ENCODE measurements around the gene ZFYVE26. TPM values are rescaled to one million over a fixed set of nuclear protein-coding genes. Genes with fewer than 3 reads are reported as not detected.

The ZFYVE26 gene
- total RNA-seq, 4 donors from 2014 or later = 23.9 to 31.7 (median 28.8) TPM

DNA sequence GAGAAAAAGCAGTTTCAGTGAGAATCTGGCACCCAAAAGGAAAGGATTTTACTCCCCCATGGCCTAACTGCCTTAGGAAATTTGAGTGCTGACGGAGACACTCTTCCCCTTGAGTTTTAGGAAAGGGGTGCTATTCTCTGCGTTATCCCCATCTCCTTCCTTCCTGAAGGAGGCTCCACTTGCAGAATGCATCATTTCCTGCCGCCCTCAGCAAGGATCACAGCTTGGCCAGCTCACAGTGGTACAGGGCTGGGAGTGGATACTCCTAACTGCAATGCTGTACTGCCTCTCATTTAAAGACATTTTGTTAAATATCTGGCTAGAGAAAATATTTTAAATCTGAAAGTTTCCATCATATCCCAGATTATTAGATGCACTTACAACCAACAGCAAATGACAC, 81.7 kb downstream of the ZFYVE26 start:
- DNase-seq = no peak
- peaks cover 0 to 33% (median 19%) of the 10 kb centered on the region in 4 donors for H3K4me1 ChIP-seq
- H3K4me3 ChIP-seq = no peak overlapping the region
- H3K36me3 ChIP-seq = no peaks in the 10 kb centered on the region
- H3K27ac ChIP-seq = no peak overlapping the region
- no peak for TF ChIP-seq CTCF (IDR thresholded peaks at IDR 0.05)
- no peak for TF ChIP-seq POLR2AphosphoS5 (IDR thresholded peaks at IDR 0.05)
- no peak for TF ChIP-seq EP300 (IDR thresholded peaks at IDR 0.05; ENCODE audit: low read depth)
- no peak for TF ChIP-seq POLR2A (IDR thresholded peaks at IDR 0.05)
- in situ Hi-C loops (cut with MboI; ENCODE audit: low pct_ligation_motif_present in 1 of 4, low pct_unique_long_range_greater_than_20kb in 1 of 4, low sequenced_read_pairs in 3 of 4) = no loop called here
- no peaks in the 10 kb centered on the region for H3K27me3 ChIP-seq
- WGBS, 2 donors (ENCODE audit: low coverage in 1 of 2) = 68% methylated on average over 3 of the region's 3 CpGs; no CpG with 5 or more reads in 1 of the 2 donors
- intact Hi-C loops (cut with DNase I; ENCODE audit: low total_unique reads) = no loop called here
- H3K9me3 ChIP-seq = no peaks in the 10 kb centered on the region

DNA sequence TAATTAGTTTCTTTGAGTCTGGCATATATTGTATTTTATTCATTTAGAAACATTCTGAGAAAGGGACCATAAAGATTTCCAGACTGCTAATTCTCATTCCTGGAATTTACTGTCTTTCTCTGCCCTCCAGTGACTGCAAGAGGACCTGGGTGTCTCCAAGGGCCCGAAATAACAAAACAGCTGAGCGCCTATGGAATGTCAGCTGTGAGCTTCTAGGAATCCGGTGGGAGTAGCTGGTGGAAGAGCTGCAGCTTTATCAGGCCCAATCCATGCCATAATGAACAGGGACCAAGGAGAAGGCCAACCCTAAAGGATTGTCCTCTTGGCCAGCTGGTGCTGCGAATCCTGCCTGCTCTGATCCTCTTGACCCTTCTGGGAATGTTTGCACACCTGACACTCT, 82.8 kb downstream of the ZFYVE26 start:
- 89% methylated on average over 4 of the region's 4 CpGs; no CpG with 5 or more reads in 1 of the 2 donors for WGBS, 2 donors (ENCODE audit: low coverage in 1 of 2)

GRCh38 chr14:67729072-67729885, 87.1 kb downstream of the ZFYVE26 start:
- peak; percentile 69 for DNase-seq
- WGBS, 2 donors (ENCODE audit: low coverage in 1 of 2) = 42 to 62% methylated on average over 6 to 21 of the region's 21 CpGs
- H3K27ac ChIP-seq = peak overlapping the region; percentile 46 to 74 (median 65)
- H3K9me3 ChIP-seq = no peaks in the 10 kb centered on the region
- peaks cover 0 to 9% (median 8%) of the 10 kb centered on the region in 4 donors for H3K4me1 ChIP-seq
- no peak for TF ChIP-seq CTCF (IDR thresholded peaks at IDR 0.05)
- TF ChIP-seq EP300 (IDR thresholded peaks at IDR 0.05; ENCODE audit: low read depth) = no peak
- no peak for TF ChIP-seq POLR2AphosphoS5 (IDR thresholded peaks at IDR 0.05)
- no peak for TF ChIP-seq POLR2A (IDR thresholded peaks at IDR 0.05)
- H3K36me3 ChIP-seq = no peaks in the 10 kb centered on the region
- no peaks in the 10 kb centered on the region for H3K27me3 ChIP-seq
- H3K4me3 ChIP-seq = peak overlapping the region in 1 of 4 donors; percentile 21
- intact Hi-C loops (cut with DNase I; ENCODE audit: low total_unique reads) = no loop called here
- in situ Hi-C loops (cut with MboI; ENCODE audit: low pct_ligation_motif_present in 1 of 4, low pct_unique_long_range_greater_than_20kb in 1 of 4, low sequenced_read_pairs in 3 of 4) = no loop called here

More for the DNA sequence above, 82.8 kb downstream of the ZFYVE26 start:
- DNase-seq = no peak
- peaks cover 0 to 31% (median 17%) of the 10 kb centered on the region in 4 donors for H3K4me1 ChIP-seq
- intact Hi-C loops (cut with DNase I; ENCODE audit: low total_unique reads) = no loop called here
- no peak overlapping the region for H3K27ac ChIP-seq
- TF ChIP-seq CTCF (IDR thresholded peaks at IDR 0.05) (no peak), EP300 (IDR thresholded peaks at IDR 0.05; ENCODE audit: low read depth) (no peak), POLR2AphosphoS5 (IDR thresholded peaks at IDR 0.05) (no peak), POLR2A (IDR thresholded peaks at IDR 0.05) (no peak)
- H3K36me3 ChIP-seq = no peaks in the 10 kb centered on the region
- no peak overlapping the region for H3K4me3 ChIP-seq
- in situ Hi-C loops (cut with MboI; ENCODE audit: low pct_ligation_motif_present in 1 of 4, low pct_unique_long_range_greater_than_20kb in 1 of 4, low sequenced_read_pairs in 3 of 4) = no loop called here
- no peaks in the 10 kb centered on the region for H3K9me3 ChIP-seq
- H3K27me3 ChIP-seq = no peaks in the 10 kb centered on the region

- Histone ChIP-seq H3K4me1 (peaks cover 0 to 9% (median 8%) of the 10 kb centered on the region in 4 donors), H3K27me3 (peaks cover under 1% of the 10 kb centered on the region), H3K4me3 (no peak overlapping the region), H3K27ac (no peak overlapping the region), H3K36me3 (no peaks in the 10 kb centered on the region), H3K9me3 (no peaks in the 10 kb centered on the region)
- DNase-seq = no peak
- in situ Hi-C loops (cut with MboI; ENCODE audit: low pct_ligation_motif_present in 1 of 4, low pct_unique_long_range_greater_than_20kb in 1 of 4, low sequenced_read_pairs in 3 of 4) (no loop called here), intact Hi-C loops (cut with DNase I; ENCODE audit: low total_unique reads) (no loop called here)
- TF ChIP-seq EP300 (IDR thresholded peaks at IDR 0.05; ENCODE audit: low read depth) (no peak), POLR2AphosphoS5 (IDR thresholded peaks at IDR 0.05) (no peak), CTCF (IDR thresholded peaks at IDR 0.05) (no peak), POLR2A (IDR thresholded peaks at IDR 0.05) (no peak)
Observed at GRCh38 chr14:67728258-67728657, 88.1 kb downstream of the ZFYVE26 start.
